MCF 10A (cell line): ENCODE measurements around the gene HECTD2. TPM values are rescaled to one million over a fixed set of nuclear protein-coding genes. Genes with fewer than 3 reads are reported as not detected.

Source experiments
- BruUV-seq: library from RNA; stranded (reverse); fragments of 400-500 nt; replicated peaks from 2 replicates; lab custom pipeline; 2021; lab: Mats Ljungman, UMichigan
- CTCF ChIA-PET: fragments of 300-600 bp; sonication (Branson Sonifier 250); formaldehyde crosslinking; extraction: SDS; loops from one replicate; lab custom pipeline; 2021; ENCODE audit warnings: antibody characterized with exemption, inconsistent platforms; lab: Yijun Ruan, JAX
- POLR2A ChIA-PET: fragments of 300-600, 350-650 bp; sonication (Branson Sonifier 250); formaldehyde crosslinking; extraction: SDS; loops from one replicate; lab custom pipeline; 2020; ENCODE audit warnings: antibody characterized with exemption, inconsistent platforms; lab: Yijun Ruan, JAX
- DNase-seq: peaks from one replicate; pipeline ENCODE4 v3.0.0-alpha.2; 2018; ENCODE audit not compliant: unreplicated experiment
- H3K27ac Mint-ChIP-seq: one replicate; pipeline ENCODE4 v1.8.0; 2022; ENCODE audit warnings: mild to moderate bottlenecking, low read depth, mixed read lengths; ENCODE audit not compliant: unreplicated experiment
- H3K27me3 Mint-ChIP-seq: one replicate; pipeline ENCODE4 v1.8.0; 2022; ENCODE audit warnings: mixed read lengths; ENCODE audit not compliant: insufficient read depth, unreplicated experiment
- H3K36me3 Mint-ChIP-seq: one replicate; pipeline ENCODE4 v1.8.0; 2022; ENCODE audit warnings: mild to moderate bottlenecking, moderate library complexity, mixed read lengths; ENCODE audit not compliant: insufficient read depth, unreplicated experiment
- H3K4me1 Mint-ChIP-seq: one replicate; pipeline ENCODE4 v1.8.0; 2022; ENCODE audit warnings: mixed read lengths; ENCODE audit not compliant: insufficient read depth, unreplicated experiment
- H3K4me3 Mint-ChIP-seq: one replicate; pipeline ENCODE4 v1.8.0; 2022; ENCODE audit warnings: mild to moderate bottlenecking, moderate library complexity, mixed read lengths; ENCODE audit not compliant: unreplicated experiment
- H3K9me3 Mint-ChIP-seq: one replicate; pipeline ENCODE4 v1.8.0; 2022; ENCODE audit warnings: mixed read lengths; ENCODE audit not compliant: unreplicated experiment
- intact Hi-C: fragments of 100-400 bp; cut with micrococcal nuclease; formaldehyde crosslinking; loops from 2 replicates; pipeline ENCODE4 v1.14.1; 2022
- total RNA-seq: library from RNA; stranded (reverse); gene quantifications from 2 replicates; pipeline ENCODE4 v1.2.3, GENCODE V29; 2022
- TF ChIP-seq, protein P1 (sequence below): fragments of 200-600 bp; IDR thresholded peaks from one replicate; pipeline ENCODE4 v1.8.0; 2022; ENCODE audit warnings: antibody characterized with exemption, mild to moderate bottlenecking; ENCODE audit not compliant: unreplicated experiment

Gene HECTD2
- total RNA-seq, 1 experiment from 2014 or later, result 5.9 TPM

DNA sequence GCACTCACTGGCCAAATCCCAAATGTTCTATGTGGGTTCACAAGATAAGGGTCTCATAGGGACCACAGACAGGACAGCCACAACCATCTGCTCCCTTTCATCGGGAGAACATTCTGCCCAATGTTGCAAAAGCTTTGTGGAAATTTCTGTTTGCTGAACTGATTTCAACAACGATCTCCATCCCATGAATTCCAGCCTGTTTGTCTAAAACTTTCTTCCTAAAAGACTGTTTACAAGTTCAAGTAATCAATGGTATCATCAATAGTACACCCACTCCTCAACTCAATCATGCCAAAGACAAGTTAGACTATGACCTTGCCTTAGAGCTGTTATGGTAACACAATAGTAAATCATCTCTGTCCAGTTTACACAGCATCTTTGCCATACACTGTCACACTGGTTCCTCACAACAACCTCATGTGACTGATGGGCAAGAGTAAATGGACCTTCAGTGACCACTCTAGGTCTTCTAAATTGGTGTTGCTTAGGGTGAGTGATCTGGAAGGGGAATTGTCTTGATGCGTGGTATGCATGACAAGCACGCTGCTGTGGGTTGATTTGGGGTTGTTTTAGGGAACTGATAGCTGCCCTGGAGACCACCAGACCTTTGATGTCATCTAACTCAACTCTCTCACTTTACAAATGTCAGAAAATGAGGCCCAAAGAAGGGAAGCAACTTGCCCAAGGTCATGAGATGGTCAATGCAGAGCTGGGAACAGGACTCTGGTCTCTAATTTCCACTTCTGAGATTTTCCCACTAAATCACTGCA is 127.7 kb downstream of the HECTD2 start:
- POLR2A ChIA-PET, result no interaction called here
- DNase-seq, result no peak
- no peaks in the 10 kb centered on the region for H3K9me3 Mint-ChIP-seq
- no peak overlapping the region for H3K4me3 Mint-ChIP-seq
- TF ChIP-seq, protein P1, sequence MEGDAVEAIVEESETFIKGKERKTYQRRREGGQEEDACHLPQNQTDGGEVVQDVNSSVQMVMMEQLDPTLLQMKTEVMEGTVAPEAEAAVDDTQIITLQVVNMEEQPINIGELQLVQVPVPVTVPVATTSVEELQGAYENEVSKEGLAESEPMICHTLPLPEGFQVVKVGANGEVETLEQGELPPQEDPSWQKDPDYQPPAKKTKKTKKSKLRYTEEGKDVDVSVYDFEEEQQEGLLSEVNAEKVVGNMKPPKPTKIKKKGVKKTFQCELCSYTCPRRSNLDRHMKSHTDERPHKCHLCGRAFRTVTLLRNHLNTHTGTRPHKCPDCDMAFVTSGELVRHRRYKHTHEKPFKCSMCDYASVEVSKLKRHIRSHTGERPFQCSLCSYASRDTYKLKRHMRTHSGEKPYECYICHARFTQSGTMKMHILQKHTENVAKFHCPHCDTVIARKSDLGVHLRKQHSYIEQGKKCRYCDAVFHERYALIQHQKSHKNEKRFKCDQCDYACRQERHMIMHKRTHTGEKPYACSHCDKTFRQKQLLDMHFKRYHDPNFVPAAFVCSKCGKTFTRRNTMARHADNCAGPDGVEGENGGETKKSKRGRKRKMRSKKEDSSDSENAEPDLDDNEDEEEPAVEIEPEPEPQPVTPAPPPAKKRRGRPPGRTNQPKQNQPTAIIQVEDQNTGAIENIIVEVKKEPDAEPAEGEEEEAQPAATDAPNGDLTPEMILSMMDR, result no peak
- H3K4me1 Mint-ChIP-seq, result no peaks in the 10 kb centered on the region
- CTCF ChIA-PET, result interaction anchor here (0.8 kb wide), 1 partner anchor 157 kb away, joined by 3 read pairs; no protein-coding TSS in a partner anchor
- intact Hi-C loops, result no loop called here
- BruUV-seq, result no TSS peak
- no peak overlapping the region for H3K27ac Mint-ChIP-seq
- H3K36me3 Mint-ChIP-seq, result no peaks in the 10 kb centered on the region
- H3K27me3 Mint-ChIP-seq, result peaks cover 2% of the 10 kb centered on the region

DNA sequence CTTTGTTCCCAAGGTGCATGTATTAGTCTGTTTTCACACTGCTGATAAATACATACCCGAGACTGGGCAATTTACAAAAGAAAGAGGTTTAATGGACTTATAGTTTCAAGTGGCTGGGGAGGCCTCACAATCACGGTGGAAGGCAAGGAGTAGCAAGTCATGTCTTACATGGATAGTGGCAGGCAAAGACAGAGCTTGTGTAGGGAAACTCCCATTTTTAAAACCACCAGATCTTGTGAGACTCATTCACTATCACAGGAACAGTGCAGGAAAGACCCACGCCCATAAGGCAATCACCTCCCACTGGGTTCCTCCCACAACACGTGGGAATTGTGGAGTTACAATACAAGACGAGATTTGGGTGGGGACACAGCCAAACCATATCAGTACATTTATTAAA is 129.8 kb downstream of the HECTD2 start:
- TF ChIP-seq, protein P1, result no peak
- Mint-ChIP-seq H3K36me3 (no peaks in the 10 kb centered on the region), H3K4me3 (no peak overlapping the region), H3K4me1 (no peaks in the 10 kb centered on the region), H3K9me3 (no peaks in the 10 kb centered on the region), H3K27me3 (no peaks in the 10 kb centered on the region), H3K27ac (no peak overlapping the region)
- ChIA-PET POLR2A (no interaction called here), CTCF (no interaction called here)
- intact Hi-C loops, result no loop called here
- DNase-seq, result no peak
- BruUV-seq, result no TSS peak

DNA sequence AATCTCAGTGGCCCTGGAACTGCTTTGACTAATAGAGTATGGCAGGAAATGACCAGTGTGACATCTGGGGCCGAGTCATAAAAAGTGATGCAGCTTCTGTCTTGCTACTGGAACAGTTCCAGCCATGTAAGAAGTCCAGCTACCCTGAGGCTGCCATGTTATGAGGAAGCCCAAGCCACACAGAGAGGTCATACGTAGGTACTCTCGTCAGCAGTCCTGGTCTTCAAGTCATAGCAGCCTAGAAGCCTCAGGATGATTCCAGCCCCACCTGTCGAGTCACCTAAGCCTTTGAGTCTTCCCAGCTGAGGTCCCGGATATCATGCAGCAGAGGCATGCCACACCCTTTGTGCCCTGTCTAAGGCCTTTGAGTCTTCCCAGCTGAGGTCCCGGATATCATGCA is 130.6 kb downstream of the HECTD2 start:
- no TSS peak for BruUV-seq
- no peaks in the 10 kb centered on the region for H3K27me3 Mint-ChIP-seq
- H3K36me3 Mint-ChIP-seq, result no peaks in the 10 kb centered on the region
- intact Hi-C loops, result no loop called here
- H3K9me3 Mint-ChIP-seq, result no peaks in the 10 kb centered on the region
- H3K4me3 Mint-ChIP-seq, result no peak overlapping the region
- TF ChIP-seq, protein P1, result no peak
- ChIA-PET POLR2A (no interaction called here), CTCF (interaction anchor here (1.5 to 1.7 kb wide), 2 partner anchors 79 to 94 kb away, joined by 7 to 13 read pairs; no protein-coding TSS in a partner anchor)
- DNase-seq, result no peak
- H3K27ac Mint-ChIP-seq, result no peak overlapping the region
- H3K4me1 Mint-ChIP-seq, result no peaks in the 10 kb centered on the region

DNA sequence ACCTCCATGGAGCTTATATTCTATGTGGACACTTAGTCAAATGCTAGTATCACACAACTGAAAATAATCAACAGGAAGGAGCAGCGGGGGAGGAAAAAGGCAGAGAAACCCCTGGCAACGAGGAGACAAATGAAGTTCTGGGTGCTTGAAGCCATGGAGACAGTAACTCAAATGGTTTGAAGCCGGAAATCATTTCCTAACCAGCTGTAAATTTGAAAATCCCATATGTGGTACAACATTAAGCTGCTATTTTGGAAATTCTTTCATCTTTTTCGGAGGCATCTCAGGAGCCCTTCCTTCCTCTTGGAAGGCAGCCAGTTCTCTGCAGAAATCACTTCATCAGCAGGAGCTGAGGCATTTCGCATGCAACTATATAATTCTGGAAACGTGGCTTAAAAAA is 131.3 kb downstream of the HECTD2 start:
- H3K36me3 Mint-ChIP-seq, result no peaks in the 10 kb centered on the region
- TF ChIP-seq, protein P1, result no peak
- ChIA-PET POLR2A (interaction anchor here (0.7 to 0.9 kb wide), 2 partner anchors 11 to 40 kb away, joined by 3 to 4 read pairs; no protein-coding TSS in a partner anchor), CTCF (interaction anchor here (0.7 to 1.7 kb wide), 7 partner anchors 9 to 383 kb away, joined by 3 to 13 read pairs (median 3); no protein-coding TSS in a partner anchor)
- BruUV-seq, result no TSS peak
- H3K27me3 Mint-ChIP-seq, result no peaks in the 10 kb centered on the region
- H3K4me1 Mint-ChIP-seq, result no peaks in the 10 kb centered on the region
- H3K4me3 Mint-ChIP-seq, result no peak overlapping the region
- no peak overlapping the region for H3K27ac Mint-ChIP-seq
- intact Hi-C loops, result no loop called here
- no peak for DNase-seq
- no peaks in the 10 kb centered on the region for H3K9me3 Mint-ChIP-seq
